ENCODE results near the gene GDF15.

DNA sequence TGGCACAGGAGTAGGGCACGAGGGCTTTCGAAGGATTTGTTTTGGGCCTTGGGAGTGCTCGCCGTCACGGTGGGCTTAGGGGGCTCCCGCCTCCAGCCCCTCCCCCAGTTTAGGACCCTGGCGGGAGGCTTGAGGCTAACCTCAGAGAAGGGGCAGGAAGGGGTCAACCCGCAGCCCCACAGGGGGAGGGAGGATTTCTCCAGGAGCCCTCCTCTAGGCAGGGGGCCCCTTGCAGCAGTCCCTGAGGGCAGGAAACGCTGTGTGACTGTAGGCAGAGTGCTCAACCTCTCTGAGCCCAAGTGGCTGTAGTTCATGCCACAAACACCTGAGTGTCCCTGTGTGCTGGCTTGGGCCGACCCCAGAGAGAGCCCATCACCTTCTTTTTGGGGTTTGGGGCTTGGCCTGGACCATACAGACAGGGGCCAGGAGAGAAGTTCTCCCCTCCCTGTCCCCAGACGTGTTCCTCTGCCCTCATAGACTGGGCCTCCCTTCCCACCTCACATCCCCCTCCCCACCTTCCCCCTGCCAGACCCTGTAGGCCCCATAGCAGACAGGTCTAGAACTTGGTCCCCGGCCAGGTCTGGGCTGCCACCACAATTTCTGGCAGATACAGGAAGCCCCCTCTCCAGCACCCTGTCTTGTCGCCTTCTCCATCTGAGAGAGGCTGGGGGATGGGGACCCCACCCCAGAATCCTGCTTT is 43.9 kb downstream of the GDF15 start:
- TF ChIP-seq, protein P1, sequence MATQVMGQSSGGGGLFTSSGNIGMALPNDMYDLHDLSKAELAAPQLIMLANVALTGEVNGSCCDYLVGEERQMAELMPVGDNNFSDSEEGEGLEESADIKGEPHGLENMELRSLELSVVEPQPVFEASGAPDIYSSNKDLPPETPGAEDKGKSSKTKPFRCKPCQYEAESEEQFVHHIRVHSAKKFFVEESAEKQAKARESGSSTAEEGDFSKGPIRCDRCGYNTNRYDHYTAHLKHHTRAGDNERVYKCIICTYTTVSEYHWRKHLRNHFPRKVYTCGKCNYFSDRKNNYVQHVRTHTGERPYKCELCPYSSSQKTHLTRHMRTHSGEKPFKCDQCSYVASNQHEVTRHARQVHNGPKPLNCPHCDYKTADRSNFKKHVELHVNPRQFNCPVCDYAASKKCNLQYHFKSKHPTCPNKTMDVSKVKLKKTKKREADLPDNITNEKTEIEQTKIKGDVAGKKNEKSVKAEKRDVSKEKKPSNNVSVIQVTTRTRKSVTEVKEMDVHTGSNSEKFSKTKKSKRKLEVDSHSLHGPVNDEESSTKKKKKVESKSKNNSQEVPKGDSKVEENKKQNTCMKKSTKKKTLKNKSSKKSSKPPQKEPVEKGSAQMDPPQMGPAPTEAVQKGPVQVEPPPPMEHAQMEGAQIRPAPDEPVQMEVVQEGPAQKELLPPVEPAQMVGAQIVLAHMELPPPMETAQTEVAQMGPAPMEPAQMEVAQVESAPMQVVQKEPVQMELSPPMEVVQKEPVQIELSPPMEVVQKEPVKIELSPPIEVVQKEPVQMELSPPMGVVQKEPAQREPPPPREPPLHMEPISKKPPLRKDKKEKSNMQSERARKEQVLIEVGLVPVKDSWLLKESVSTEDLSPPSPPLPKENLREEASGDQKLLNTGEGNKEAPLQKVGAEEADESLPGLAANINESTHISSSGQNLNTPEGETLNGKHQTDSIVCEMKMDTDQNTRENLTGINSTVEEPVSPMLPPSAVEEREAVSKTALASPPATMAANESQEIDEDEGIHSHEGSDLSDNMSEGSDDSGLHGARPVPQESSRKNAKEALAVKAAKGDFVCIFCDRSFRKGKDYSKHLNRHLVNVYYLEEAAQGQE (IDR thresholded peaks at IDR 0.05; ENCODE audit: unreplicated experiment), result no peak
- TF ChIP-seq EZH2 (IDR thresholded peaks at IDR 0.05; ENCODE audit: low read depth, unreplicated experiment) (no peak), JUNB (IDR thresholded peaks at IDR 0.05; ENCODE audit: unreplicated experiment) (no peak)
- TF ChIP-seq, protein P2, sequence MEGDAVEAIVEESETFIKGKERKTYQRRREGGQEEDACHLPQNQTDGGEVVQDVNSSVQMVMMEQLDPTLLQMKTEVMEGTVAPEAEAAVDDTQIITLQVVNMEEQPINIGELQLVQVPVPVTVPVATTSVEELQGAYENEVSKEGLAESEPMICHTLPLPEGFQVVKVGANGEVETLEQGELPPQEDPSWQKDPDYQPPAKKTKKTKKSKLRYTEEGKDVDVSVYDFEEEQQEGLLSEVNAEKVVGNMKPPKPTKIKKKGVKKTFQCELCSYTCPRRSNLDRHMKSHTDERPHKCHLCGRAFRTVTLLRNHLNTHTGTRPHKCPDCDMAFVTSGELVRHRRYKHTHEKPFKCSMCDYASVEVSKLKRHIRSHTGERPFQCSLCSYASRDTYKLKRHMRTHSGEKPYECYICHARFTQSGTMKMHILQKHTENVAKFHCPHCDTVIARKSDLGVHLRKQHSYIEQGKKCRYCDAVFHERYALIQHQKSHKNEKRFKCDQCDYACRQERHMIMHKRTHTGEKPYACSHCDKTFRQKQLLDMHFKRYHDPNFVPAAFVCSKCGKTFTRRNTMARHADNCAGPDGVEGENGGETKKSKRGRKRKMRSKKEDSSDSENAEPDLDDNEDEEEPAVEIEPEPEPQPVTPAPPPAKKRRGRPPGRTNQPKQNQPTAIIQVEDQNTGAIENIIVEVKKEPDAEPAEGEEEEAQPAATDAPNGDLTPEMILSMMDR (conservative IDR thresholded peaks at IDR 0.05; ENCODE audit: low read depth in 2 of 2), result no peak

Data from GM23338 (cell line).